A673 (cell line): ENCODE measurements around the gene RNF38.

Source experiments
- CTCF ChIP-seq: fragments of 300-800, 200-600 bp; sonication (generic); conservative IDR thresholded peaks from 2 replicates; pipeline ENCODE4 v1.5.1; 2017; ENCODE audit warnings: low read depth, mild to moderate bottlenecking, antibody characterized with exemption, low read length, moderate library complexity, mixed read lengths
- EZH2 ChIP-seq: fragments of 200-600 bp; sonication (generic); IDR thresholded peaks from 2 replicates; pipeline ENCODE4 v1.6.1; 2017; ENCODE audit warnings: borderline replicate concordance, low read depth, mild to moderate bottlenecking, mixed read lengths, antibody characterized with exemption, low read length; ENCODE audit not compliant: poor library complexity, severe bottlenecking

GRCh38 chr9:36345103-36345846 is 54.8 kb downstream of the RNF38 start:
- TF ChIP-seq CTCF (0 out of 2 replicates have a peak, but pooled peaks have one; percentile 17), EZH2 (no peak)
